HEK293 (cell line): Measurements from ENCODE around the gene RFX2.

Experiments
- CTCF ChIP-seq: fragments of 450-650 bp; formaldehyde crosslinking; IDR thresholded peaks from 2 replicates; pipeline ENCODE4 v1.5.1; 2016; ENCODE audit warnings: missing biosample characterization, missing genetic modification characterization
- GLIS2 ChIP-seq: fragments of 450-650 bp; formaldehyde crosslinking; IDR thresholded peaks from 2 replicates; pipeline ENCODE4 v1.5.1; 2016; ENCODE audit warnings: missing biosample characterization, missing genetic modification characterization
- MYNN ChIP-seq: fragments of 450-650 bp; formaldehyde crosslinking; IDR thresholded peaks from 2 replicates; pipeline ENCODE4 v1.5.1; 2016; ENCODE audit warnings: missing biosample characterization, missing genetic modification characterization, borderline replicate concordance
- ZNF26 ChIP-seq: fragments of 450-650 bp; formaldehyde crosslinking; IDR thresholded peaks from 2 replicates; pipeline ENCODE4 v1.5.1; 2016; ENCODE audit warnings: missing biosample characterization, missing genetic modification characterization
- ZNF560 ChIP-seq: fragments of 450-650 bp; formaldehyde crosslinking; IDR thresholded peaks from 2 replicates; pipeline ENCODE4 v1.5.1; 2017; ENCODE audit warnings: missing biosample characterization, missing genetic modification characterization, borderline replicate concordance

- TF ChIP-seq CTCF (no peak), GLIS2 (no peak), MYNN (no peak), ZNF560 (no peak), ZNF26 (tag by site-specific recombination) (no peak)
Observed at GRCh38 chr19:5973867-5974635, 136.2 kb downstream of the RFX2 start.
